ENCODE results near the gene HIVEP3. TPM values are rescaled to one million over a fixed set of nuclear protein-coding genes. Genes with fewer than 3 reads are reported as not detected.

The HIVEP3 gene
- total RNA-seq, 6 experiments from 2014 or later: 1.4 to 3.9 (median 2.2) TPM

DNA sequence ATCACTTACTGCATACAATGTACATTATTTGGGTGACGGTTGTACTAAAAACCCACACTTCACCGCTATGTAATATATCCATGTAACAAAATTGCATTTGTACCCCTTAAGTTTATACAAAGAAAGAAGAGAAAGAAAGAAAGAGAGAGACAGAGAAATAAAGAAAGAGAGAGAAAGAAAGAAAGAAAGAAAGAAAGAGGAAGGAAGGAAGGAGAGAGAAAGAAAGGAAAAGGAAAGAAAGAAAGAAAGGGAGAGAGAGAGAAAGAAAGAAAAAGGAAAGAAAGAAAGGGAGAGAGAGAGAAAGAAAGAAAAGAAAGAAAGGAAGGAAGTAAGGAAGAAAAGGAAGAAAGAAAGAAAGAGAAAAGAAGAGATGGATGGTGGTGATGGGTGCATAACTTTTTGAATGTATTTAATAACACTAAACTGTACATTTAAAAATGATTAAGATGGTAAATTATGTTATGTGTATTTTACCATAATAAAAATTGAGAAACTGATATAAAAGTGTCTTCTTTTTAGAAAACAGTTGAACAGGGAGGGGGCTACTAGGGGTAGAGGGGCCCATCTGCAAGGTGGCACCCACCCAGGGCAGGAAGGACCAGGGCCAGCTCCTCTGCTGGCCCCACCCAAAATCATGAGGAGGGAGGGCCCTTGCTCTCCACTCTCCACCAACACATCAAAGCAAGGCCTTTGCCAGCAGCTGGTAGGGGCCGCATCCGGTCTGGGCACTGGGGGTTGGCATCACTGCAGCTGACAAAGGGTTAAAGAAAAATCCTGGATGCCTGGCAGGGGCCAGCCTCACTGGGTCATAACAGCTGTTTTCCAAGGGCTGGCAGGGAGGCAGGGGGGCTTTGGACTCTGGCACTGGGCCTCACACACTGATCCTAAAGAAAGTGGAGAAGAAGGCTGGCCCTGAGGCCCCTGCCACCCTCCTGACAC, 280.4 kb downstream of the HIVEP3 start:
- TF ChIP-seq, protein P1, sequence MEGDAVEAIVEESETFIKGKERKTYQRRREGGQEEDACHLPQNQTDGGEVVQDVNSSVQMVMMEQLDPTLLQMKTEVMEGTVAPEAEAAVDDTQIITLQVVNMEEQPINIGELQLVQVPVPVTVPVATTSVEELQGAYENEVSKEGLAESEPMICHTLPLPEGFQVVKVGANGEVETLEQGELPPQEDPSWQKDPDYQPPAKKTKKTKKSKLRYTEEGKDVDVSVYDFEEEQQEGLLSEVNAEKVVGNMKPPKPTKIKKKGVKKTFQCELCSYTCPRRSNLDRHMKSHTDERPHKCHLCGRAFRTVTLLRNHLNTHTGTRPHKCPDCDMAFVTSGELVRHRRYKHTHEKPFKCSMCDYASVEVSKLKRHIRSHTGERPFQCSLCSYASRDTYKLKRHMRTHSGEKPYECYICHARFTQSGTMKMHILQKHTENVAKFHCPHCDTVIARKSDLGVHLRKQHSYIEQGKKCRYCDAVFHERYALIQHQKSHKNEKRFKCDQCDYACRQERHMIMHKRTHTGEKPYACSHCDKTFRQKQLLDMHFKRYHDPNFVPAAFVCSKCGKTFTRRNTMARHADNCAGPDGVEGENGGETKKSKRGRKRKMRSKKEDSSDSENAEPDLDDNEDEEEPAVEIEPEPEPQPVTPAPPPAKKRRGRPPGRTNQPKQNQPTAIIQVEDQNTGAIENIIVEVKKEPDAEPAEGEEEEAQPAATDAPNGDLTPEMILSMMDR (IDR thresholded peaks at IDR 0.05): no peak
- no peak for TF ChIP-seq POLR2A (IDR thresholded peaks at IDR 0.05)
- 93% methylated on average over 3 of the region's 4 CpGs for whole genome bisulfite sequencing (ENCODE audit: insufficient coverage, low coverage, low lambda C conversion rate, missing lambda C conversion rate)
- no peaks in the 10 kb centered on the region for H3K9me3 ChIP-seq
- no peaks in the 10 kb centered on the region for H3K4me1 ChIP-seq
- H3K27me3 ChIP-seq: no peaks in the 10 kb centered on the region
- no peaks in the 10 kb centered on the region for H3K36me3 ChIP-seq
- ATAC-seq (no peak), DNase-seq (no peak)
- no peak overlapping the region for H3K27ac ChIP-seq
- no peak overlapping the region for H3K4me3 ChIP-seq
- intact Hi-C loops (cut with DNase I): no loop called here

DNA sequence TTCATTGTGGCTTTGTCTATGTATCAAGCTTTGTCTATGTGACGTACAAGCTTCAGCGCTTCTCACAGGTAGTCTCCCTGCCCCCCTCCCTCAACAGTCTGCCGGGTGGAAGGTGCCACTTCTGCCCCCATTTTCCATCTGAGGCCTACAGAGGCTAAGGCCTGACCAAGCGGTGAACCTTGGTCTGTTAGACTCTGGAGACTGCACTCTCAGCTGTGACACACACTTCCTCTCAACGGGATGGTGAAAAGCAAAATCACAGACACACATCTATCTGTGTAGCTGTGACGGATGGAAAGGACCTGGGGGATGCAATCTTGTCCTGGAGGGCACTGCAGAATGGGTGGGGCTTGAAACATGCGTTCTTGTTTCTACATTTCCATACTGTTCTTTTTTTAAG, 281.4 kb downstream of the HIVEP3 start:
- Histone ChIP-seq H3K9me3 (no peaks in the 10 kb centered on the region), H3K4me3 (no peak overlapping the region), H3K27me3 (no peaks in the 10 kb centered on the region), H3K36me3 (no peaks in the 10 kb centered on the region), H3K4me1 (no peaks in the 10 kb centered on the region), H3K27ac (no peak overlapping the region)
- DNase-seq: no peak
- no peak for ATAC-seq
- 72% methylated on average over 5 of the region's 7 CpGs for WGBS (ENCODE audit: insufficient coverage, low coverage, low lambda C conversion rate, missing lambda C conversion rate)
- intact Hi-C loops (cut with DNase I): no loop called here
- TF ChIP-seq, protein P1 (IDR thresholded peaks at IDR 0.05): no peak
- TF ChIP-seq POLR2A (IDR thresholded peaks at IDR 0.05): no peak

DNA sequence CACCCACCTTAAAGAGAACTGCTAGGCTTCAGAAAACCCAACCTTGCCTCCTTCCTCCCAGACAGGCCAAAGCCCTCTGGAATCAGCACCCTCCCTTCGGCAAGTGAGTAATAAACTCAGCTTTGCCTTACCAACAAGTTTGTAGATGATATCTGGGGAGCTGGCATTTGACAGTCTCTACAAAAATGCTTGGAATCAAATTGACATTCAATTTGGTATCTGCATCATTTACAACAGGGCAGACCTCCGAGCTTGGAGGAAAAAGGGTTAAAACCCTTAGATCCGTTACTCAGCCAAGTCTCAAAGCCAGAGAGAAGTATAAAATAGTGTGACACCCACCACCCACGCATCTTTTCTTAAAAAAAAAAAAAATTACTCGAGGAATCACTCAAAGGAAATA, 285.0 kb downstream of the HIVEP3 start:
- intact Hi-C loops (cut with DNase I): no loop called here
- ATAC-seq: no peak
- no peak overlapping the region for H3K27ac ChIP-seq
- no peaks in the 10 kb centered on the region for H3K36me3 ChIP-seq
- H3K27me3 ChIP-seq: no peaks in the 10 kb centered on the region
- TF ChIP-seq, protein P1 (IDR thresholded peaks at IDR 0.05): no peak
- no peak for TF ChIP-seq POLR2A (IDR thresholded peaks at IDR 0.05)
- H3K4me1 ChIP-seq: no peaks in the 10 kb centered on the region
- no peak overlapping the region for H3K4me3 ChIP-seq
- DNase-seq: no peak
- WGBS (ENCODE audit: insufficient coverage, low coverage, low lambda C conversion rate, missing lambda C conversion rate): 50% methylated on average over 5 of the region's 5 CpGs
- H3K9me3 ChIP-seq: no peaks in the 10 kb centered on the region

DNA sequence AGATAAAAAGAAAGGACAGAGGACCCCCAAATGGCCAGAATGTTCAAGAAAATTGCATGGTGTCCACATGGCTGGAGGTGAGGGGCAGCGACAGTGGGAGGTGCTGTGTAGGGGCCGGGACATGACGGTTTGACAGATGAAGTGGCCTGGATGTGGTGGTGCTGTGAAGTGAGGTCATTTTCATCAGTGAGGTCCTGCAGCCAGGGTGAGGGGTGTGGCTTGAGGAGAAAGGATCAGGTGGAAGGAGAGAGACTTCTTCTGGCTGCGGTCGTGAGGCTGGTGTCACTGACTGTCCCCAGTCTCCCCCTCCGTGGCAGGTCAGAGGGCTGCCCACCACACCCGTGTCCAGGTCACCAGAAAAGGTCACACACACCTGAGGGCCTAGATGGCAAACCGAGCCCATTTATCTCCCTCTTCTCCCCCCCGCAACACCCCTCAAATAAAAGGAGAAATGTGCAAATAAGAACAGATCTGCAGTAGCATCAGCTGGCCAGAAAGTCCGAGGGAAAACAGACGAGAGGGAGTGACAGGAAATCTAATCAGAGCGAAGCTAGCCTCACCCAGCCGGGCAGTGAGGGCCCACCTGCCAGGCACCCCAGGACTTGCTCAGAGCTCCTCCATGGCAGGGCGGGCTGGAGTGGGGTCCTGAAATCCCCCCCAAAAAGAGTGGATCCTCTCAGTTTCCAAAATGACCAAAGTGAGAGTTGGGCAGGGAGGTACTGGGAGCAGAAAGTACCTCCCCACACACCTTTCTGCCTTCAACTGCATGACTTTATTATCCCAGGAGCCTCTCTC, 285.7 kb downstream of the HIVEP3 start:
- H3K4me3 ChIP-seq: no peak overlapping the region
- ATAC-seq (no peak), DNase-seq (no peak)
- no peak overlapping the region for H3K27ac ChIP-seq
- WGBS (ENCODE audit: insufficient coverage, low coverage, low lambda C conversion rate, missing lambda C conversion rate): 81% methylated on average over 5 of the region's 14 CpGs
- no peaks in the 10 kb centered on the region for H3K27me3 ChIP-seq
- H3K9me3 ChIP-seq: no peaks in the 10 kb centered on the region
- H3K4me1 ChIP-seq: no peaks in the 10 kb centered on the region
- TF ChIP-seq, protein P1 (IDR thresholded peaks at IDR 0.05): no peak
- no peak for TF ChIP-seq POLR2A (IDR thresholded peaks at IDR 0.05)
- H3K36me3 ChIP-seq: no peaks in the 10 kb centered on the region
- intact Hi-C loops (cut with DNase I): no loop called here

Measured in right lobe of liver (tissue), 6 donors.